ENCODE data around the gene MYO1B.

Gene MYO1B

GRCh38 chr2:191258996-191259395 lies 13.8 kb downstream of the MYO1B start:
- no peak overlapping the region for H3K4me3 ChIP-seq (replicated peaks; ENCODE audit: low read depth, low read length)
- no peak for TF ChIP-seq CTCF (IDR thresholded peaks at IDR 0.05; ENCODE audit: insufficient read depth, low read length, poor library complexity, severe bottlenecking)
- no peaks in the 10 kb centered on the region for H3K36me3 ChIP-seq (ENCODE audit: control insufficient read depth, insufficient read depth, low read length)
- H3K27me3 ChIP-seq (replicated peaks; ENCODE audit: control insufficient read depth, insufficient read depth, low read length) = no peaks in the 10 kb centered on the region; the same call in 1 of the 2 replicates
- no peak for DNase-seq (ENCODE audit: extremely low read depth, insufficient read length)

GRCh38 chr2:191262436-191262835 lies 17.2 kb downstream of the MYO1B start:
- no peak for TF ChIP-seq CTCF (IDR thresholded peaks at IDR 0.05; ENCODE audit: insufficient read depth, low read length, poor library complexity, severe bottlenecking)
- Histone ChIP-seq H3K27me3 (replicated peaks; ENCODE audit: control insufficient read depth, insufficient read depth, low read length) (no peaks in the 10 kb centered on the region), H3K4me3 (replicated peaks; ENCODE audit: low read depth, low read length) (no peak overlapping the region), H3K36me3 (ENCODE audit: control insufficient read depth, insufficient read depth, low read length) (no peaks in the 10 kb centered on the region)
- no peak for DNase-seq (ENCODE audit: extremely low read depth, insufficient read length)

GRCh38 chr2:191263050-191263449 lies 17.8 kb downstream of the MYO1B start:
- no peak for TF ChIP-seq CTCF (IDR thresholded peaks at IDR 0.05; ENCODE audit: insufficient read depth, low read length, poor library complexity, severe bottlenecking)
- Histone ChIP-seq H3K27me3 (replicated peaks; ENCODE audit: control insufficient read depth, insufficient read depth, low read length) (no peaks in the 10 kb centered on the region), H3K36me3 (ENCODE audit: control insufficient read depth, insufficient read depth, low read length) (no peaks in the 10 kb centered on the region), H3K4me3 (replicated peaks; ENCODE audit: low read depth, low read length) (no peak overlapping the region)
- DNase-seq (ENCODE audit: extremely low read depth, insufficient read length) = no peak

GRCh38 chr2:191264647-191265081 lies 19.5 kb downstream of the MYO1B start:
- no peaks in the 10 kb centered on the region for H3K27me3 ChIP-seq (replicated peaks; ENCODE audit: control insufficient read depth, insufficient read depth, low read length)
- H3K4me3 ChIP-seq (replicated peaks; ENCODE audit: low read depth, low read length) = no peak overlapping the region
- DNase-seq (ENCODE audit: extremely low read depth, insufficient read length) = no peak
- TF ChIP-seq CTCF (IDR thresholded peaks at IDR 0.05; ENCODE audit: insufficient read depth, low read length, poor library complexity, severe bottlenecking) = no peak
- H3K36me3 ChIP-seq (ENCODE audit: control insufficient read depth, insufficient read depth, low read length) = no peaks in the 10 kb centered on the region

GRCh38 chr2:191265311-191266170 lies 20.3 kb downstream of the MYO1B start:
- no peak for DNase-seq (ENCODE audit: extremely low read depth, insufficient read length)
- TF ChIP-seq CTCF (IDR thresholded peaks at IDR 0.05; ENCODE audit: insufficient read depth, low read length, poor library complexity, severe bottlenecking) = no peak
- Histone ChIP-seq H3K4me3 (replicated peaks; ENCODE audit: low read depth, low read length) (no peak overlapping the region), H3K36me3 (ENCODE audit: control insufficient read depth, insufficient read depth, low read length) (no peaks in the 10 kb centered on the region), H3K27me3 (replicated peaks; ENCODE audit: control insufficient read depth, insufficient read depth, low read length) (no peaks in the 10 kb centered on the region)

Data from GM06990 (cell line).